Left lung (tissue), 10 donors: ENCODE measurements around the gene KIF15. TPM values are rescaled to one million over a fixed set of nuclear protein-coding genes. Genes with fewer than 3 reads are reported as not detected.

Experiments
- ATAC-seq: fragments of 200-7000 bp; cut with Tn5 transposase; one replicate; pipeline ENCODE4 v1.9.1; 2020; ENCODE audit warnings: moderate library complexity
- DNase-seq, 4 donors: peaks; one replicate each; pipeline ENCODE4 v3.0.0-alpha.2; 2013 to 2020
- H3K27ac ChIP-seq, 2 donors: fragments of 200-600 bp; sonication (generic) in 1 of 2; one replicate each; pipeline versions ENCODE4 v1.5.0 to v1.8.0; 2020 to 2021
- H3K27me3 ChIP-seq, 2 donors: fragments of 200-600 bp; sonication (generic) in 1 of 2; one replicate each; pipeline versions ENCODE4 v1.5.0 to v1.8.0; 2020 to 2021
- H3K36me3 ChIP-seq, 2 donors: fragments of 200-600 bp; sonication (generic) in 1 of 2; one replicate each; pipeline versions ENCODE4 v1.5.0 to v1.8.0; 2020 to 2021
- H3K4me1 ChIP-seq, 2 donors: fragments of 200-600 bp; one replicate each; pipeline ENCODE4 v1.8.0; 2021
- H3K4me3 ChIP-seq, 2 donors: fragments of 200-600 bp; sonication (generic) in 1 of 2; one replicate each; pipeline versions ENCODE4 v1.5.0 to v1.8.0; 2020 to 2021; ENCODE audit warnings: mild to moderate bottlenecking in 1 of 2
- H3K9me3 ChIP-seq, 2 donors: fragments of 200-600 bp; sonication (generic) in 1 of 2; one replicate each; pipeline versions ENCODE4 v1.5.0 to v1.8.0; 2020 to 2021
- intact Hi-C, 2 donors: fragments of 100-400 bp; cut with DNase I; formaldehyde crosslinking; loops; one replicate each; pipeline versions ENCODE4 v1.11.2 to v1.14.2; 2022
- polyA plus RNA-seq, 6 donors: library from polyadenylated mRNA; unstranded; fragments of 120-200 nt; gene quantifications; one replicate each; pipeline ENCODE4 v1.2.1, GENCODE V29; 2013; ENCODE audit not compliant: insufficient read length in 6 of 6
- total RNA-seq, 2 donors: library from RNA; stranded (reverse); fragmentation: NEBNext Ultra II Directional; extraction: Animal tissue kit (Norgen Biotek cat#: 25700); gene quantifications; one replicate each; pipeline ENCODE4 v1.2.1, GENCODE V29; 2021
- TF ChIP-seq, protein P1 (sequence below), 2 donors: fragments of 200-600 bp; sonication (generic) in 1 of 2; IDR thresholded peaks; one replicate each; pipeline versions ENCODE4 v1.5.0 to v1.8.0; 2021; ENCODE audit warnings: antibody characterized with exemption in 2 of 2
- donor health status: DM: no; HTN: yes; CAD: no.
- donor health status: DM: no; HTN: no; CAD: no.

Gene KIF15
- total and polyA plus RNA-seq, 8 donors, result 1.8 to 51.3 (median 22.6) TPM

GRCh38 chr3:44729384-44729910, 32.1 kb upstream of the KIF15 start, which contains the start of gene ZNF501:
TSS of gene ZNF501 (plus strand) at chr3:44729635. CDS start at chr3:44734422, 4,787 bp downstream.
- intact Hi-C loops, result no loop called here
- peaks cover 0 to 10% of the 10 kb centered on the region in 2 donors for H3K4me1 ChIP-seq
- ATAC-seq, result peak; percentile 100
- H3K27me3 ChIP-seq, result no peaks in the 10 kb centered on the region
- peaks cover 0 to 36% of the 10 kb centered on the region in 2 donors for H3K36me3 ChIP-seq
- H3K27ac ChIP-seq, result peak within 1 kb of the TSS; percentile 33 to 65
- DNase-seq, result peak; percentile 88 to 98 (median 94)
- TF ChIP-seq, protein P1, sequence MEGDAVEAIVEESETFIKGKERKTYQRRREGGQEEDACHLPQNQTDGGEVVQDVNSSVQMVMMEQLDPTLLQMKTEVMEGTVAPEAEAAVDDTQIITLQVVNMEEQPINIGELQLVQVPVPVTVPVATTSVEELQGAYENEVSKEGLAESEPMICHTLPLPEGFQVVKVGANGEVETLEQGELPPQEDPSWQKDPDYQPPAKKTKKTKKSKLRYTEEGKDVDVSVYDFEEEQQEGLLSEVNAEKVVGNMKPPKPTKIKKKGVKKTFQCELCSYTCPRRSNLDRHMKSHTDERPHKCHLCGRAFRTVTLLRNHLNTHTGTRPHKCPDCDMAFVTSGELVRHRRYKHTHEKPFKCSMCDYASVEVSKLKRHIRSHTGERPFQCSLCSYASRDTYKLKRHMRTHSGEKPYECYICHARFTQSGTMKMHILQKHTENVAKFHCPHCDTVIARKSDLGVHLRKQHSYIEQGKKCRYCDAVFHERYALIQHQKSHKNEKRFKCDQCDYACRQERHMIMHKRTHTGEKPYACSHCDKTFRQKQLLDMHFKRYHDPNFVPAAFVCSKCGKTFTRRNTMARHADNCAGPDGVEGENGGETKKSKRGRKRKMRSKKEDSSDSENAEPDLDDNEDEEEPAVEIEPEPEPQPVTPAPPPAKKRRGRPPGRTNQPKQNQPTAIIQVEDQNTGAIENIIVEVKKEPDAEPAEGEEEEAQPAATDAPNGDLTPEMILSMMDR (IDR thresholded peaks at IDR 0.05), result no peak
- peaks cover 6 to 92% of the 10 kb centered on the region in 2 donors for H3K9me3 ChIP-seq
- peak within 1 kb of the TSS; percentile 63 to 87 for H3K4me3 ChIP-seq

DNA sequence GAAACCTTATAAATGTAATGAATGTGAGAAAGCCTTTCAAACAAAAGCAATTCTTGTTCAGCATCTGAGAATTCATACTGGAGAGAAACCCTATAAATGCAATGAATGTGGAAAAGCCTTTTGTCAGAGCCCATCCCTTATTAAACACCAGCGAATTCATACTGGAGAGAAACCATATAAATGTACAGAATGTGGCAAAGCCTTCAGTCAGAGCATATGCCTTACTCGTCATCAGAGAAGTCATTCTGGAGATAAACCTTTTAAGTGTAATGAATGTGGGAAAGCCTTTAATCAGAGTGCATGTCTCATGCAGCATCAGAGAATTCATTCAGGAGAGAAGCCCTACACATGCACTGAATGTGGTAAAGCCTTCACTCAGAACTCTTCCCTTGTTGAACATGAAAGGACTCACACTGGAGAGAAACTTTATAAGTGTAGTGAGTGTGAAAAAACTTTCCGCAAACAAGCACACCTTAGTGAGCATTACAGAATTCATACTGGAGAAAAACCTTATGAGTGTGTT, 26.9 kb upstream of the KIF15 start:
- H3K4me3 ChIP-seq, result no peak overlapping the region
- no peak overlapping the region for H3K27ac ChIP-seq
- H3K9me3 ChIP-seq, result peaks cover 5 to 99% of the 10 kb centered on the region in 2 donors
- TF ChIP-seq, protein P1 (IDR thresholded peaks at IDR 0.05), result no peak
- intact Hi-C loops, result no loop called here
- no peaks in the 10 kb centered on the region for H3K27me3 ChIP-seq
- peaks cover 0 to 54% of the 10 kb centered on the region in 2 donors for H3K36me3 ChIP-seq
- no peak for DNase-seq
- no peak for ATAC-seq
- H3K4me1 ChIP-seq, result peaks cover 0 to 7% of the 10 kb centered on the region in 2 donors

GRCh38 chr3:44761101-44761423, 532 bp upstream of the KIF15 start:
- ATAC-seq (peak; percentile 20), DNase-seq (no peak)
- peak overlapping the region; percentile 69 to 82 for H3K4me3 ChIP-seq
- H3K9me3 ChIP-seq, result peaks cover 0 to 34% of the 10 kb centered on the region in 2 donors
- H3K27ac ChIP-seq, result peak overlapping the region; percentile 65 to 82
- intact Hi-C loops, result no loop called here
- no peaks in the 10 kb centered on the region for H3K27me3 ChIP-seq
- peaks cover 4 to 18% of the 10 kb centered on the region in 2 donors for H3K4me1 ChIP-seq
- TF ChIP-seq, protein P1 (IDR thresholded peaks at IDR 0.05), result no peak
- H3K36me3 ChIP-seq, result peaks cover 0 to 14% of the 10 kb centered on the region in 2 donors

DNA sequence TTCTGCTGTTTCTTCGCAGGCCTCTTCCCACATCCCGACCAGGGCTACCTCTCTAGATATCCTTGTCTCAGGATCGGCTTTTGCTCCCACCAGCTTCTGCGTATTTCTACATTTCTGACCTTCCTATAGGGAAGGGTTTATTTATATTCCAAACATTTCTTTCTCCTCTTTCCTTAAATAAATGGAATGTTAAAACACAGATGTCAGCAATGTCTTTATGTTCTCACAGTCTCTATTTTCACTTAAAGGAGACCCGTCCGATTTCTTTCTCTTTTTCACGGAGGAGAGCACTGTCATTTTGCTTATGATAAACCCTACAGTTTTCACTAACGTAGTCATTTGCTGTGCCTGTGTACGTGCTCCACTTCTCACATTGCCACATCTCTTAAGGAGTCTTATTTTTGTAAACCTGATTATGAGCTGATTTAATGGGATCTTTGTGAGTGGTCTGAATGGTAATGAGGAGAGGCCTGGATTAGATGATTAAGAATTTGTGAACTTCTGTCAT, 630 bp downstream of the KIF15 start:
- DNase-seq (no peak), ATAC-seq (no peak)
- TF ChIP-seq, protein P1 (IDR thresholded peaks at IDR 0.05), result no peak
- Histone ChIP-seq H3K27ac (no peak overlapping the region), H3K9me3 (peaks cover 0 to 24% of the 10 kb centered on the region in 2 donors), H3K36me3 (peaks cover 0 to 10% of the 10 kb centered on the region in 2 donors), H3K27me3 (no peaks in the 10 kb centered on the region), H3K4me3 (peak overlapping the region; percentile 69 to 82), H3K4me1 (peaks cover 4 to 18% of the 10 kb centered on the region in 2 donors)
- intact Hi-C loops, result no loop called here

DNA sequence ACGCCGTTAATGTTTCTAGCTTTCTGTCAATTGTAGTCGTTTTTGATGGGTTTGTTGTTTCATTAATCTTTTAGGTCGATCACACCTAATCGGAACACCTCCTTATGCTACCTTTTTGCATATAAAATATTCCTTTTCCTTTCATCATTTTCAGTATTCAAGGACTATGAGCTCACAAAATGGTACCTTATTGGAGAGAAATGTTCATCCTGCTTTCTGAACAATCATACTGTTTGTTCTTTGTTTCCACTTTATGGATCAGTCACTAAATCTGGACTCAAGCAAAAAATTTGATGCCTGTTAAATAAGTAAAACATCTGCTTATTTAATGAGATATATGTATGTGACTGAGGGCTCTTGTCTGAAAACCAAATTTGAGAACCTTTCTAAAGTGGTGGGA, 1.1 kb downstream of the KIF15 start:
- no peaks in the 10 kb centered on the region for H3K27me3 ChIP-seq
- H3K9me3 ChIP-seq, result peaks cover 0 to 20% of the 10 kb centered on the region in 2 donors
- peak overlapping the region in 1 of 2 donors; percentile 69 for H3K4me3 ChIP-seq
- TF ChIP-seq, protein P1 (IDR thresholded peaks at IDR 0.05), result no peak
- intact Hi-C loops, result no loop called here
- peaks cover 0 to 9% of the 10 kb centered on the region in 2 donors for H3K36me3 ChIP-seq
- ATAC-seq (no peak), DNase-seq (no peak)
- H3K4me1 ChIP-seq, result peaks cover 4 to 18% of the 10 kb centered on the region in 2 donors
- H3K27ac ChIP-seq, result no peak overlapping the region
